ENCODE results near the gene IKZF4. TPM values are rescaled to one million over a fixed set of nuclear protein-coding genes. Genes with fewer than 3 reads are reported as not detected.
"Not testable (repeated sequence)": the region's sequence is repeated elsewhere in the genome, so short reads cannot be mapped to it uniquely, and the experiment has no call there.

IKZF4 gene
- total RNA-seq, 4 donors from 2014 or later, result 1.9 to 6.2 (median 3.9) TPM

DNA sequence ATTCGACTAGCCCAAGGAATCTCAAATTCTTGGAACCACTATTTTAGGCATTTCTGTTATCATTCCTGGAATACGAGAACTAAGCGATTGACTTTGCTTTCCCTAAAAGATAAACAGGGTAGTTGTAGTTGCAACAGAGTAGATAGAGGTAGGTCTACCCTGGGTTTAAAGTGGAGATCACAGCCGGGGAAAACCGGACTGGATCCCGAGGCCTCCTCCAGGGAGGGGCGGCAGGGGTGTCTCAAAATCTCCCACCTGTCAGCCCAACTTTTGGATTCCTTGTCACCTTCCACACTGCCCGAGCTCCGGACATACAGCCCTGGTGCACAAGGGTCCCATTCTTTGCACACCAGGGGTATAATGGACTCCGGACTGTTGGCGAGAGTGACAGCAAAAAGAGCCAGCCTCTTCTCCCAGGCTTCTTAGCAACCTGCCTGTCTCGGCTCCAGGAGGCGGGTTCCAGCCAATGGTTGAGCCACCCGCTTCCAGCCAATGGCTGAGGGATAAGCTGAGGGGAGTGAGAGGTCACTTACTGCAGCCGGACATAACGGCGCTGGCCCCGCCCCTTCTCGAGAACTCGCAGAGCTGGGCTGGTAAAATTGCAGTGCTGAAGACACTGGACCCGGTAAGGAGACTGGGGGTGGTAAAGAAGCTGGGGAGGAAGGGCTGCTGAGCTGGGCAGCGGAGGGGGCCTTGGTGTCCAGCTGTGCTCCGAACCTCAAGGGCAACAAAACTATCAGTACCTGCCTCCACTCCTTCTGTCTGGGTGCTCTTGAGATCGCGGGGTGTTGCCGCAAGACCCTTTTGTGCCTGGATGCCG, 23.9 kb upstream of the IKZF4 start, which contains the start of gene SUOX:
Gene SUOX (plus strand): TSS at position 562 of the 820 bp plus-strand sequence. CDS start 4,946 bp downstream, outside the sequence.
- peak within 1 kb of the TSS; percentile 54 to 67 (median 56) for H3K4me3 ChIP-seq
- peak; percentile 97 for DNase-seq
- intact Hi-C loops (cut with DNase I; ENCODE audit: low total_unique reads) (no loop called here), in situ Hi-C loops (cut with MboI; ENCODE audit: low pct_ligation_motif_present in 1 of 4, low pct_unique_long_range_greater_than_20kb in 1 of 4, low sequenced_read_pairs in 3 of 4) (loop anchor here in 1 of 4 donors (10.0 kb wide), 1 partner anchor 48 kb away; the partner anchor contains the start of gene RPS26)
- H3K36me3 ChIP-seq, result peaks cover 0 to 25% (median 9%) of the 10 kb centered on the region in 4 donors
- peak; percentile 83 for TF ChIP-seq POLR2A (IDR thresholded peaks at IDR 0.05)
- no peak for TF ChIP-seq EP300 (IDR thresholded peaks at IDR 0.05; ENCODE audit: low read depth)
- TF ChIP-seq CTCF (IDR thresholded peaks at IDR 0.05), result no peak
- peak; percentile 76 to 90 (median 83) for TF ChIP-seq POLR2AphosphoS5 (IDR thresholded peaks at IDR 0.05)
- H3K9me3 ChIP-seq, result no peaks in the 10 kb centered on the region
- no peaks in the 10 kb centered on the region for H3K27me3 ChIP-seq
- 0 to 3% methylated on average over 4 to 27 of the region's 27 CpGs for WGBS, 2 donors (ENCODE audit: low coverage in 1 of 2)
- peak within 1 kb of the TSS; percentile 87 to 92 (median 90) for H3K27ac ChIP-seq
- peaks cover 0 to 40% (median 26%) of the 10 kb centered on the region in 4 donors for H3K4me1 ChIP-seq

DNA sequence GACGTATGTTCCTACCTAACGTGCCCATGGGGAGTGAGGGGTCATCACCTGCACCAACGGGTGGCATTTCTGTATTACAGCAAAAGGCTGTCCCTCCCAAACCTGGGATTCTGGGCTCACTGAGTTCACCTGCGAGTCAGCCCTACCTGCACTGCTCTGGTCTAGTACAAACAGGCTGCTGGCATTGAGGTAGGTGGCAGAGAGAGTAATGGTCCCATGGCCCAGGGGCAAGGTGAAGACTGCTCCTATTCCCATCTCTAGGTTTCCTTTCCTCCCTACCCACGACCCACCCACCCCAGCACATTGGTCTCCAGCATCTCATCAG, 23.3 kb upstream of the IKZF4 start:
- peaks cover 0 to 19% (median 4%) of the 10 kb centered on the region in 4 donors for H3K36me3 ChIP-seq
- H3K4me1 ChIP-seq, result peaks cover 0 to 40% (median 26%) of the 10 kb centered on the region in 4 donors
- no peaks in the 10 kb centered on the region for H3K9me3 ChIP-seq
- peak overlapping the region; percentile 54 to 67 (median 56) for H3K4me3 ChIP-seq
- DNase-seq, result no peak
- intact Hi-C loops (cut with DNase I; ENCODE audit: low total_unique reads) (no loop called here), in situ Hi-C loops (cut with MboI; ENCODE audit: low pct_ligation_motif_present in 1 of 4, low pct_unique_long_range_greater_than_20kb in 1 of 4, low sequenced_read_pairs in 3 of 4) (loop anchor here in 1 of 4 donors (10.0 kb wide), 1 partner anchor 47 kb away; the partner anchor contains the start of gene RPS26)
- WGBS, 2 donors (ENCODE audit: low coverage in 1 of 2), result 3% methylated on average over 5 of the region's 5 CpGs; no CpG with 5 or more reads in 1 of the 2 donors
- H3K27ac ChIP-seq, result peak overlapping the region; percentile 87 to 92 (median 90)
- no peaks in the 10 kb centered on the region for H3K27me3 ChIP-seq
- TF ChIP-seq CTCF (IDR thresholded peaks at IDR 0.05), result no peak
- TF ChIP-seq POLR2A (IDR thresholded peaks at IDR 0.05), result no peak
- no peak for TF ChIP-seq POLR2AphosphoS5 (IDR thresholded peaks at IDR 0.05)
- TF ChIP-seq EP300 (IDR thresholded peaks at IDR 0.05; ENCODE audit: low read depth), result no peak

DNA sequence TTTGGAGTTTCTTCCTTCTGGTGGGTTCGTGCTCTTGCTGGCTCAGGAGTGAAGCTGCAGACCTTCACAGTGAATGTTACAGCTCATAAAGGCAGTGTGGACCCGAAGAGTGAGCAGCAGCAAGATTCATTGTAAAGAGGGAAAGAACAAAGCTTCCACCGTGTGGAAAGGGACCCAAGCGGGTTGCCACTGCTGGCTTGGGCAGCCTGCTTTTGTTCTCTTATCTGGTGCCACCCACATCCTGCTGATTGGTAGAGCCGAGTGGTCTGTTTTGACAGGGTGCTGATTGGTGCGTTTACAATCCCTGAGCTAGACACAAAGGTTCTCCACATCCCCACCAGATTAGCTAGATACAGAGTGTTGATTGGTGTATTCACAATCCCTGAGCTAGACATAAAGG, 21.3 kb upstream of the IKZF4 start:
- peaks cover 0 to 40% (median 26%) of the 10 kb centered on the region in 4 donors for H3K4me1 ChIP-seq
- H3K9me3 ChIP-seq; H3K27me3 ChIP-seq; intact Hi-C loops (cut with DNase I; ENCODE audit: low total_unique reads); H3K4me3 ChIP-seq; H3K36me3 ChIP-seq; DNase-seq; H3K27ac ChIP-seq: not testable (repeated sequence)
- in situ Hi-C loops (cut with MboI; ENCODE audit: low pct_ligation_motif_present in 1 of 4, low pct_unique_long_range_greater_than_20kb in 1 of 4, low sequenced_read_pairs in 3 of 4), result loop anchor here in 1 of 4 donors (10.0 kb wide), 1 partner anchor 45 kb away; the partner anchor contains the start of gene RPS26
- 78% methylated on average over 6 of the region's 6 CpGs; no CpG with 5 or more reads in 1 of the 2 donors for WGBS, 2 donors (ENCODE audit: low coverage in 1 of 2)

DNA sequence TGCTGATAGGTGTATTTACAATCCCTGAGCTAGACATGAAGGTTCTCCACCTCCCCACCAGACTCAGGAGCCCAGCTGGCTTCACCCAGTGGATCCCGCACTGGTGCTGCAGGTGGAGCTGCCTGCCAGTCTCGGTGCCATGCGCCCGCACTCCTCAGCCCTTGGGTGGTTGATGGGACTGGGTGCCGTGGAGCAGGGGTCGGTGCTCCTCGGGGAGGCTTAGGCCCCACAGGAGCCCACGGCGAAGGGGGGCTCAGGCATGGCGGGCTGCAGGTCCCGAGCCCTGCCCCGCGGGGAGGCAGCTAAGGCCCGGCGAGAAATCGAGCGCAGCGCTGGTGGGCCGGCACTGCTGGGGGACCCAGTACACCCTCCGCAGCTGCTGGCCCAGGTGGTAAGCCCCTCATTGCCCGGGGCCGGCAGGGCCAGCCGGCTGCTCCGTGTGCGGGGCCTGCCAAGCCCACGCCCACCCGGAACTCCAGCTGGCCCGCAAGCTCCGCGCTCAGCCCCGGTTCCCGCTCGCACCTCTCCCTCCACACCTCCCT, 20.8 kb upstream of the IKZF4 start:
- H3K4me3 ChIP-seq; H3K27me3 ChIP-seq; H3K36me3 ChIP-seq; intact Hi-C loops (cut with DNase I; ENCODE audit: low total_unique reads); H3K9me3 ChIP-seq; DNase-seq: not testable (repeated sequence)
- Histone ChIP-seq H3K4me1 (peaks cover 0 to 40% (median 26%) of the 10 kb centered on the region in 4 donors), H3K27ac (peak overlapping the region in 3 of 4 donors; percentile 51 to 74 (median 66))
- in situ Hi-C loops (cut with MboI; ENCODE audit: low pct_ligation_motif_present in 1 of 4, low pct_unique_long_range_greater_than_20kb in 1 of 4, low sequenced_read_pairs in 3 of 4), result loop anchor here in 1 of 4 donors (10.0 kb wide), 1 partner anchor 45 kb away; the partner anchor contains the start of gene RPS26
- WGBS, 2 donors (ENCODE audit: low coverage in 1 of 2), result 90% methylated on average over 33 of the region's 33 CpGs; no CpG with 5 or more reads in 1 of the 2 donors

All from transverse colon (tissue), 4 donors.